PFSK-1 (cell line): ENCODE data around the gene L3MBTL1.

Source experiments
- FOXP2 ChIP-seq: optimal IDR thresholded peaks from 2 replicates; pipeline ENCODE3; 2011; ENCODE audit warnings: borderline replicate concordance, control low read depth, inconsistent platforms; ENCODE audit not compliant: insufficient read depth; ENCODE audit errors: extremely low read length, extremely low read depth
- POLR2AphosphoS5 ChIP-seq: IDR thresholded peaks from 2 replicates; pipeline ENCODE4 v1.6.1; 2012; ENCODE audit warnings: low read depth, mild to moderate bottlenecking, control low read depth, low read length, moderate library complexity
- REST ChIP-seq, 2 experiments: IDR thresholded peaks; 2 replicates each; pipeline versions ENCODE4 v1.6.1 to v1.8.0; 2011 to 2012; ENCODE audit warnings: low read depth in 2 of 2, low read length in 2 of 2, control low read depth in 1 of 2, inconsistent platforms in 1 of 2, mild to moderate bottlenecking in 1 of 2, moderate library complexity in 1 of 2; ENCODE audit not compliant: insufficient read depth in 1 of 2
- SIN3A ChIP-seq: IDR thresholded peaks from 2 replicates; pipeline ENCODE4 v1.6.1; 2012; ENCODE audit warnings: mild to moderate bottlenecking, low read length, moderate library complexity, borderline replicate concordance; ENCODE audit not compliant: insufficient read depth
- TAF1 ChIP-seq: IDR thresholded peaks from 2 replicates; pipeline ENCODE4 v1.6.1; 2012; ENCODE audit warnings: low read length, control low read depth, borderline replicate concordance; ENCODE audit not compliant: insufficient read depth

Gene L3MBTL1

GRCh38 chr20:43570496-43570895 is 63.0 kb downstream of the L3MBTL1 start:
- no peak for TF ChIP-seq REST (IDR thresholded peaks at IDR 0.05; ENCODE audit: insufficient read depth in 1 of 2, low read depth in 2 of 2, low read length in 2 of 2)
- TF ChIP-seq TAF1, result no peak
- TF ChIP-seq SIN3A, result no peak
- no peak for TF ChIP-seq FOXP2
- TF ChIP-seq POLR2AphosphoS5, result no peak

- no peak for TF ChIP-seq FOXP2
- TF ChIP-seq SIN3A, result no peak
- no peak for TF ChIP-seq TAF1
- TF ChIP-seq POLR2AphosphoS5, result no peak
- no peak for TF ChIP-seq REST (IDR thresholded peaks at IDR 0.05; ENCODE audit: insufficient read depth in 1 of 2, low read depth in 2 of 2, low read length in 2 of 2)
Measured at GRCh38 chr20:43571310-43571709, 63.8 kb downstream of the L3MBTL1 start.

DNA sequence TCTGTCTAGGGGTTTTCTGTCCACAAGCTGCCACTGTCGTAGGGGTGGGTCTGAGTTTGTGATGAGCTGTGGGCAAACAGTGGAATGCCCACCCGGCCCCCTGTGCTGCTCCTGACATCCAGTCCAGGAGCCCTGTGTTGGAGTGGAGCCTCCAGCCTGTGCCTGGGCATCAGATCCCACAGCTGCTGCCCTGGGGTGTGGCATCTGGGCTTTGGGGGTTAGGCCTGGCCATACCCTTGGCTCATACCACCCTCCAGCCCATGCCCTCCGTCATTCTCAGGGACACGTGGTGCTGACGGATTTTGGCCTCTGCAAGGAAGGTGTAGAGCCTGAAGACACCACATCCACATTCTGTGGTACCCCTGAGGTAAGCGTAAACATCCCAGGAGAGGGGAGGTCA is 64.3 kb downstream of the L3MBTL1 start:
- no peak for TF ChIP-seq TAF1

- TF ChIP-seq REST (IDR thresholded peaks at IDR 0.05; ENCODE audit: insufficient read depth in 1 of 2, low read depth in 2 of 2, low read length in 2 of 2) (no peak), SIN3A (no peak), FOXP2 (no peak), TAF1 (no peak), POLR2AphosphoS5 (no peak)
Measured at GRCh38 chr20:43572891-43573290, 65.4 kb downstream of the L3MBTL1 start.

GRCh38 chr20:43576108-43576507 is 68.6 kb downstream of the L3MBTL1 start:
- TF ChIP-seq TAF1, result no peak
- no peak for TF ChIP-seq POLR2AphosphoS5
- no peak for TF ChIP-seq REST (IDR thresholded peaks at IDR 0.05; ENCODE audit: insufficient read depth in 1 of 2, low read depth in 2 of 2, low read length in 2 of 2)
- no peak for TF ChIP-seq SIN3A
- TF ChIP-seq FOXP2, result no peak
